PC-3 (cell line): Measurements from ENCODE around the gene MARCHF9. TPM values are rescaled to one million over a fixed set of nuclear protein-coding genes. Genes with fewer than 3 reads are reported as not detected.

Source experiments
- ATAC-seq: fragments of 200-7000 bp; cut with Tn5 transposase; 2 replicates; pipeline ENCODE4 v1.9.1; 2020; ENCODE audit warnings: mild to moderate bottlenecking, moderate library complexity
- BruUV-seq: library from RNA; stranded (reverse); fragments of 400-500 nt; replicated peaks from 2 replicates; lab custom pipeline; 2021; lab: Mats Ljungman, UMichigan
- CTCF ChIA-PET: fragments of 300-600 bp; sonication (Branson Sonifier 250); formaldehyde crosslinking; loops from one replicate; lab custom pipeline; 2022; ENCODE audit warnings: antibody characterized with exemption; lab: Charles Lee
- POLR2A ChIA-PET: fragments of 300-600 bp; sonication (Branson Sonifier 250); formaldehyde crosslinking; loops from one replicate; lab custom pipeline; 2022; ENCODE audit warnings: antibody characterized with exemption; ENCODE audit not compliant: unreplicated experiment; lab: Charles Lee
- DNase-seq: peaks from one replicate; pipeline ENCODE4 v3.0.0-alpha.2; 2015
- H2AFZ ChIP-seq: fragments of 300-600 bp; sonication (generic); 2 replicates; pipeline ENCODE4 v1.6.0; 2016; ENCODE audit warnings: antibody characterized with exemption, low read length
- H3F3A ChIP-seq: fragments of 300-600 bp; sonication (generic); one replicate; pipeline ENCODE4 v1.6.0; 2017; ENCODE audit warnings: antibody characterized with exemption, low read length, control low read depth, mild to moderate bottlenecking; ENCODE audit not compliant: unreplicated experiment
- H3K27ac ChIP-seq: fragments of 300-600 bp; sonication (generic); 2 replicates; pipeline ENCODE4 v1.5.1; 2016; ENCODE audit warnings: mild to moderate bottlenecking, low read length
- H3K27me3 ChIP-seq: fragments of 300-600 bp; sonication (generic); 2 replicates; pipeline ENCODE4 v1.6.1; 2016; ENCODE audit warnings: low read length, mixed read lengths
- H3K36me3 ChIP-seq: fragments of 300-600 bp; sonication (generic); 2 replicates; pipeline ENCODE4 v1.6.1; 2016; ENCODE audit warnings: low read depth, mixed run types, low read length, mixed read lengths
- H3K4me1 ChIP-seq: fragments of 300-600 bp; sonication (generic); 2 replicates; pipeline ENCODE4 v1.5.1; 2016; ENCODE audit warnings: low read length; ENCODE audit not compliant: insufficient read depth
- H3K4me2 ChIP-seq: fragments of 300-600 bp; sonication (generic); 2 replicates; pipeline ENCODE4 v1.6.0; 2016; ENCODE audit warnings: low read length
- H3K4me3 ChIP-seq: fragments of 300-600 bp; sonication (generic); 2 replicates; pipeline ENCODE4 v1.5.1; 2016; ENCODE audit warnings: mild to moderate bottlenecking, low read length, mixed read lengths
- H3K79me2 ChIP-seq: fragments of 300-600 bp; sonication (generic); 2 replicates; pipeline ENCODE4 v1.6.1; 2017; ENCODE audit warnings: low read length, mixed read lengths
- H3K9ac ChIP-seq: fragments of 300-600 bp; sonication (generic); 2 replicates; pipeline ENCODE4 v1.6.0; 2016; ENCODE audit warnings: mild to moderate bottlenecking, low read length
- H3K9me2 ChIP-seq: fragments of 300-600 bp; sonication (generic); replicated peaks from 2 replicates; pipeline ENCODE4 v1.6.1; 2016; ENCODE audit warnings: mixed run types, low read length, mixed read lengths
- H3K9me3 ChIP-seq: fragments of 300-600 bp; sonication (generic); 2 replicates; pipeline ENCODE4 v1.6.1; 2016; ENCODE audit warnings: low read length, mixed read lengths
- H4K20me1 ChIP-seq: fragments of 300-600 bp; sonication (generic); 2 replicates; pipeline ENCODE4 v1.6.1; 2016; ENCODE audit warnings: low read length, mixed read lengths
- EZH2 ChIP-seq: fragments of 300-600 bp; sonication (generic); IDR thresholded peaks from one replicate; pipeline ENCODE4 v1.6.1; 2017; ENCODE audit warnings: antibody characterized with exemption, mild to moderate bottlenecking, low read length; ENCODE audit not compliant: unreplicated experiment
- EZH2phosphoT487 ChIP-seq: fragments of 300-600 bp; sonication (generic); IDR thresholded peaks from 2 replicates; pipeline ENCODE4 v1.6.1; 2018; ENCODE audit warnings: mild to moderate bottlenecking, antibody characterized with exemption, low read length, borderline replicate concordance
- intact Hi-C: fragments of 100-400 bp; cut with micrococcal nuclease; formaldehyde crosslinking; loops from 2 replicates; pipeline ENCODE4 v1.9.0; 2023
- total RNA-seq: library from RNA; depleted of rRNA; stranded (reverse); fragments of >200 nt; gene quantifications from 2 replicates; pipeline ENCODE4 v1.2.3, GENCODE V29; 2014
- TF ChIP-seq, protein P1 (sequence below): fragments of 300-600 bp; sonication (generic); conservative IDR thresholded peaks from 2 replicates; pipeline ENCODE4 v1.5.1; 2017; ENCODE audit warnings: antibody characterized with exemption, low read depth, mild to moderate bottlenecking, low read length

The MARCHF9 gene
- total RNA-seq, 1 experiment from 2014 or later: 13.4 TPM

- Histone ChIP-seq H3K27me3 (no peaks in the 10 kb centered on the region), H3K9me3 (no peaks in the 10 kb centered on the region), H3K4me1 (no peaks in the 10 kb centered on the region), H3K9me2 (no peaks in the 10 kb centered on the region), H3K4me2 (no peak overlapping the region), H3F3A (no peaks in the 10 kb centered on the region), H3K36me3 (peaks cover 2% of the 10 kb centered on the region; the same call in 1 of the 2 replicates), H3K27ac (no peak overlapping the region), H4K20me1 (no peaks in the 10 kb centered on the region), H3K9ac (no peak overlapping the region), H2AFZ (no peak overlapping the region), H3K4me3 (no peak overlapping the region), H3K79me2 (no peaks in the 10 kb centered on the region)
- POLR2A ChIA-PET: interaction anchor here (0.5 kb wide), 1 partner anchor 42 kb away, joined by 9 read pairs; no protein-coding TSS in a partner anchor
- ATAC-seq (no peak), DNase-seq (no peak)
- intact Hi-C loops: loop anchor here (1.0 kb wide), 1 partner anchor 103 kb away; no protein-coding TSS in a partner anchor
- CTCF ChIA-PET: no interaction called here
- TF ChIP-seq EZH2phosphoT487 (no peak), EZH2 (no peak)
- TF ChIP-seq, protein P1, sequence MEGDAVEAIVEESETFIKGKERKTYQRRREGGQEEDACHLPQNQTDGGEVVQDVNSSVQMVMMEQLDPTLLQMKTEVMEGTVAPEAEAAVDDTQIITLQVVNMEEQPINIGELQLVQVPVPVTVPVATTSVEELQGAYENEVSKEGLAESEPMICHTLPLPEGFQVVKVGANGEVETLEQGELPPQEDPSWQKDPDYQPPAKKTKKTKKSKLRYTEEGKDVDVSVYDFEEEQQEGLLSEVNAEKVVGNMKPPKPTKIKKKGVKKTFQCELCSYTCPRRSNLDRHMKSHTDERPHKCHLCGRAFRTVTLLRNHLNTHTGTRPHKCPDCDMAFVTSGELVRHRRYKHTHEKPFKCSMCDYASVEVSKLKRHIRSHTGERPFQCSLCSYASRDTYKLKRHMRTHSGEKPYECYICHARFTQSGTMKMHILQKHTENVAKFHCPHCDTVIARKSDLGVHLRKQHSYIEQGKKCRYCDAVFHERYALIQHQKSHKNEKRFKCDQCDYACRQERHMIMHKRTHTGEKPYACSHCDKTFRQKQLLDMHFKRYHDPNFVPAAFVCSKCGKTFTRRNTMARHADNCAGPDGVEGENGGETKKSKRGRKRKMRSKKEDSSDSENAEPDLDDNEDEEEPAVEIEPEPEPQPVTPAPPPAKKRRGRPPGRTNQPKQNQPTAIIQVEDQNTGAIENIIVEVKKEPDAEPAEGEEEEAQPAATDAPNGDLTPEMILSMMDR: no peak
- BruUV-seq: no TSS peak
Observed at GRCh38 chr12:57802607-57803006, 47.7 kb downstream of the MARCHF9 start.

- Histone ChIP-seq H3K27me3 (no peaks in the 10 kb centered on the region), H2AFZ (no peak overlapping the region), H3K9ac (no peak overlapping the region), H3K9me2 (no peaks in the 10 kb centered on the region), H3K4me2 (no peak overlapping the region), H4K20me1 (no peaks in the 10 kb centered on the region), H3K9me3 (no peaks in the 10 kb centered on the region), H3F3A (no peaks in the 10 kb centered on the region), H3K27ac (no peak overlapping the region), H3K4me3 (no peak overlapping the region), H3K79me2 (no peaks in the 10 kb centered on the region), H3K36me3 (no peaks in the 10 kb centered on the region; the same call in 1 of the 2 replicates), H3K4me1 (no peaks in the 10 kb centered on the region)
- DNase-seq (peak; percentile 60), ATAC-seq (peak; percentile 60)
- CTCF ChIA-PET: no interaction called here
- BruUV-seq: no TSS peak
- intact Hi-C loops: loop anchor here (1.0 kb wide), 1 partner anchor 102 kb away; no protein-coding TSS in a partner anchor
- TF ChIP-seq EZH2phosphoT487: no peak
- TF ChIP-seq, protein P1: peak; percentile 82
- POLR2A ChIA-PET: interaction anchor here (0.5 kb wide), 1 partner anchor 49 kb away, joined by 3 read pairs; no protein-coding TSS in a partner anchor
Observed at GRCh38 chr12:57803319-57803893, 48.5 kb downstream of the MARCHF9 start.

DNA sequence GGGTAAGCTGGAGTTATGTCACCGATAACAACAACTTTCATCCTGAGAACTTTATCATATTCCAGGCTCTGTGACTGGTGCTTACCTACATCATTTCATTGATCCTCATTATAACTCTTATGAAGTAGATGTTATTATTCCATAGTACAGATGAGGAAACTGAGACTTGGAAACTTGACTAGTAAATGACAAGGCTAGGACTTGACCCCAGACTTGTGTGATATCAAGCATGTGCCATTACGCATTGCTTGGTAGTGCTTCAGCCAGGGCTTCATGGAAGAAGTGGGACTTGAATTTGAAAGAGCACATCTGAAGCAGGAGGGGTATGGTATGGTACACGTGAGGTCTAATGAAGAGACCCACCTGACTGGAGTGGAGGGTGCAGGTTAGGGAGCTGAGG lies 51.8 kb downstream of the MARCHF9 start:
- DNase-seq (no peak), ATAC-seq (no peak)
- H3K4me3 ChIP-seq: no peak overlapping the region
- no peaks in the 10 kb centered on the region for H3K79me2 ChIP-seq
- BruUV-seq: no TSS peak
- TF ChIP-seq EZH2phosphoT487 (no peak), EZH2 (no peak)
- TF ChIP-seq, protein P1: no peak
- H4K20me1 ChIP-seq: no peaks in the 10 kb centered on the region
- H3K27ac ChIP-seq: no peak overlapping the region
- intact Hi-C loops: no loop called here
- no peaks in the 10 kb centered on the region for H3F3A ChIP-seq
- H3K27me3 ChIP-seq: no peaks in the 10 kb centered on the region
- H2AFZ ChIP-seq: no peak overlapping the region
- no peaks in the 10 kb centered on the region for H3K9me2 ChIP-seq
- POLR2A ChIA-PET: no interaction called here
- H3K4me2 ChIP-seq: no peak overlapping the region
- H3K9ac ChIP-seq: no peak overlapping the region
- no peaks in the 10 kb centered on the region for H3K36me3 ChIP-seq
- H3K9me3 ChIP-seq: no peaks in the 10 kb centered on the region
- CTCF ChIA-PET: no interaction called here
- peaks cover 11% of the 10 kb centered on the region for H3K4me1 ChIP-seq
